ENCODE measurements around the gene ALDH18A1. TPM values are rescaled to one million over a fixed set of nuclear protein-coding genes. Genes with fewer than 3 reads are reported as not detected.

Gene ALDH18A1
- total and polyA plus RNA-seq, 2 experiments from 2014 or later, result 92.4 to 121 TPM

DNA sequence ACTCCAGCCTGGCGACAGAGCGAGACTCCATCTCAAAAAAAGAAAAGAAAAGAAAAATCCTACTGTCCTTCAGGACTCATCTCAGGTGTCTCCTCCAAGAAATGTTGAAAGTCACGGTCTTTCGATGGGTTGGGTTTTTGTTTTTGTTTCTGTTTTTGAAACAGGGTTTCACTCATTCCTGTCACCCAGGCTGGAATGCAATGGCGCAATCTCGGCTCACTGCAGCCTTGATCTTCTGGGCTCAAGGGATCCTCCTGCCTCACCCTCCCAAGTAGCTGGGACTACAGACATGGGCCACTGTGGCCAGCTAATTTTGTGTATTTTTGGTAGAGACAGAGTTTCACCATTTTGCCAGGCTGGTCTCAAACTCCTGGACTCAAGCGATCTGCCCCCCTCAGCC lies 92.2 kb downstream of the ALDH18A1 start:
- TF ChIP-seq EZH2phosphoT487 (IDR thresholded peaks at IDR 0.05; ENCODE audit: insufficient read depth, low read depth), result no peak
- no peak for TF ChIP-seq EZH2 (IDR thresholded peaks at IDR 0.05; ENCODE audit: insufficient read depth, poor library complexity, severe bottlenecking)
- Histone ChIP-seq H3K27me3 (replicated peaks; ENCODE audit: insufficient read depth) (no peaks in the 10 kb centered on the region), H3K4me1 (ENCODE audit: insufficient read depth) (no peaks in the 10 kb centered on the region), H2AFZ (no peak overlapping the region), H3K4me3 (no peak overlapping the region), H3K79me2 (ENCODE audit: insufficient read depth) (no peaks in the 10 kb centered on the region), H3F3A (ENCODE audit: insufficient read depth) (no peaks in the 10 kb centered on the region), H3K4me2 (ENCODE audit: unreplicated experiment) (no peak overlapping the region), H3K27ac (no peak overlapping the region), H3K36me3 (ENCODE audit: low read depth) (no peaks in the 10 kb centered on the region), H4K20me1 (ENCODE audit: insufficient read depth) (no peaks in the 10 kb centered on the region), H3K9me3 (ENCODE audit: low read depth) (no peaks in the 10 kb centered on the region), H3K9me2 (ENCODE audit: insufficient read depth) (no peaks in the 10 kb centered on the region), H3K9ac (no peak overlapping the region)
- 81 to 88% methylated on average over 7 of the region's 7 CpGs for WGBS, 2 experiments (ENCODE audit: low coverage in 1 of 2, low lambda C conversion rate in 2 of 2, missing lambda C conversion rate in 2 of 2)
- no peak for DNase-seq
- in situ Hi-C loops (cut with MboI), result no loop called here

GRCh38 chr10:95562341-95562965 lies 94.1 kb downstream of the ALDH18A1 start:
- Histone ChIP-seq H3K79me2 (ENCODE audit: insufficient read depth) (no peaks in the 10 kb centered on the region), H3K4me1 (ENCODE audit: insufficient read depth) (no peaks in the 10 kb centered on the region), H3K9me3 (ENCODE audit: low read depth) (no peaks in the 10 kb centered on the region), H3K9ac (no peak overlapping the region), H3K9me2 (ENCODE audit: insufficient read depth) (no peaks in the 10 kb centered on the region), H3F3A (ENCODE audit: insufficient read depth) (no peaks in the 10 kb centered on the region), H3K27me3 (replicated peaks; ENCODE audit: insufficient read depth) (0 out of 2 replicates have a peak, but pooled peaks cover 10% of the 10 kb centered on the region), H2AFZ (0 out of 2 replicates have a peak overlapping the region, but pooled peaks have one; percentile 61), H4K20me1 (ENCODE audit: insufficient read depth) (no peaks in the 10 kb centered on the region), H3K4me2 (ENCODE audit: unreplicated experiment) (no peak overlapping the region), H3K36me3 (ENCODE audit: low read depth) (no peaks in the 10 kb centered on the region), H3K27ac (no peak overlapping the region), H3K4me3 (no peak overlapping the region)
- in situ Hi-C loops (cut with MboI), result no loop called here
- WGBS, 2 experiments (ENCODE audit: low coverage in 1 of 2, low lambda C conversion rate in 2 of 2, missing lambda C conversion rate in 2 of 2), result 45 to 49% methylated on average over 7 of the region's 7 CpGs
- DNase-seq, result no peak
- TF ChIP-seq EZH2 (IDR thresholded peaks at IDR 0.05; ENCODE audit: insufficient read depth, poor library complexity, severe bottlenecking), result no peak
- no peak for TF ChIP-seq EZH2phosphoT487 (IDR thresholded peaks at IDR 0.05; ENCODE audit: insufficient read depth, low read depth)

DNA sequence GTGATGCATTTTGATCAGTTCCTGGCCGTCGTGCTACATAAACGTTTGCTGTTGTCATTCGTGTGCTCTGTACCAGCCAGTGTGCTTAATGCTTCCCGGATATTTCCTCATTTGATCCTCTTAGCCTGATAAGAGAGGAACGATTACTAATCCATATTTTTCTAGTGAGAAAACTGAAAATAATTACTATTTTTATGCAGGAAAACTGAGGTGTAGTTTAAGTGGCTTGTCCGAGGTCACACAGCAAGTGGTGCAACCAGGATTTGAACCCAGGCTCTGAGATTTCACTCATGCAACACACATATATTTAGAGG lies 94.7 kb downstream of the ALDH18A1 start:
- peak overlapping the region; percentile 41; the same call in 1 of the 2 replicates for H3K9ac ChIP-seq
- peak overlapping the region; percentile 69 for H3K4me2 ChIP-seq (ENCODE audit: unreplicated experiment)
- WGBS, 2 experiments (ENCODE audit: low coverage in 1 of 2, low lambda C conversion rate in 2 of 2, missing lambda C conversion rate in 2 of 2), result 41 to 47% methylated on average over 7 of the region's 7 CpGs
- H3F3A ChIP-seq (ENCODE audit: insufficient read depth), result no peaks in the 10 kb centered on the region
- H3K4me3 ChIP-seq, result peak overlapping the region; percentile 86
- no peak for DNase-seq
- H3K36me3 ChIP-seq (ENCODE audit: low read depth), result no peaks in the 10 kb centered on the region
- H3K27ac ChIP-seq, result no peak overlapping the region
- TF ChIP-seq EZH2phosphoT487 (IDR thresholded peaks at IDR 0.05; ENCODE audit: insufficient read depth, low read depth) (no peak), EZH2 (IDR thresholded peaks at IDR 0.05; ENCODE audit: insufficient read depth, poor library complexity, severe bottlenecking) (no peak)
- H4K20me1 ChIP-seq (ENCODE audit: insufficient read depth), result no peaks in the 10 kb centered on the region
- no peaks in the 10 kb centered on the region for H3K9me3 ChIP-seq (ENCODE audit: low read depth)
- H2AFZ ChIP-seq, result peak overlapping the region; percentile 61
- H3K79me2 ChIP-seq (ENCODE audit: insufficient read depth), result no peaks in the 10 kb centered on the region
- H3K9me2 ChIP-seq (ENCODE audit: insufficient read depth), result no peaks in the 10 kb centered on the region
- H3K27me3 ChIP-seq (replicated peaks; ENCODE audit: insufficient read depth), result 0 out of 2 replicates have a peak, but pooled peaks cover 10% of the 10 kb centered on the region
- in situ Hi-C loops (cut with MboI), result no loop called here
- H3K4me1 ChIP-seq (ENCODE audit: insufficient read depth), result no peaks in the 10 kb centered on the region

DNA sequence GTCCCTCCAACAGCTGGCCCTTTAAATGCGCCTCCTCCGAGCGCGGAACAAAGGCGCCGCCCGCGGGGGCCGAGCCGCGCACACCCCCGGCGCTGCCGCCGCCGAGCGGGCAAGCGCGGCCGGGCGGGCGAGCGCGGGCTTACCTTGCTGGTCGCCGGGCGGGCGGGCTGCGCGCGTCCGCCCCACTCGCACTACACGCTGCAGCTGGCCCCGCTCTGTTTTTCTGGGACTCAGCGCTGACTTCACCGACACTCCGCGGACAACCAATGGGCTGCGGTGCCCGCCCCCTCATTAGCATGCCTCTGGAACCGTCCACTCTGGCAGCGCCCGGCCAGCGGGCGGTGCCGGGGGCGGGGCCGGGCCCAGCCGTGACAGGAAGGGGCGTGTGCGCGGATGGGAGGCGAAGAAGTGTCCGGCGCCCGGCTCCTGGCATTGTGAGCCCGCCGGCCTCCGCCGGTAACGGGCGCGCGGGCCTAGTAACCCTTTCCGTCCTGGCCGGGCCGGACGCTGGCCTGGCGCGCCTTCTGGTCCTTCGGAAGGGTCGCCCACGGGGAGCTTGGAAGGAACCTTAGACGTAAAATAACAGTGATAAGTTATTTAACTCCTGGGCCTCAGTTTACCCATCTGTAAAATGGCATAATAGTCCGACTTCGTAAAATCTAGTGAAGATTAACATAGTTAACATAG lies 95.2 kb downstream of the ALDH18A1 start, which contains the start of gene SORBS1:
Gene SORBS1 (minus strand): TSS at position 195 of the 687 bp plus-strand sequence. CDS start 120,236 bp downstream, outside the sequence.
- Histone ChIP-seq H3K27ac (no peak within 1 kb of the TSS), H3K4me1 (ENCODE audit: insufficient read depth) (no peaks in the 10 kb centered on the region), H2AFZ (peak within 1 kb of the TSS; percentile 86), H3K4me3 (peak within 1 kb of the TSS; percentile 86), H3K4me2 (ENCODE audit: unreplicated experiment) (peak within 1 kb of the TSS; percentile 90), H3K27me3 (replicated peaks; ENCODE audit: insufficient read depth) (0 out of 2 replicates have a peak, but pooled peaks cover 10% of the 10 kb centered on the region), H4K20me1 (ENCODE audit: insufficient read depth) (no peaks in the 10 kb centered on the region), H3F3A (ENCODE audit: insufficient read depth) (no peaks in the 10 kb centered on the region), H3K9me2 (ENCODE audit: insufficient read depth) (no peaks in the 10 kb centered on the region), H3K9me3 (ENCODE audit: low read depth) (no peaks in the 10 kb centered on the region), H3K9ac (peak within 1 kb of the TSS; percentile 72), H3K36me3 (ENCODE audit: low read depth) (no peaks in the 10 kb centered on the region), H3K79me2 (ENCODE audit: insufficient read depth) (no peaks in the 10 kb centered on the region)
- in situ Hi-C loops (cut with MboI), result no loop called here
- WGBS, 2 experiments (ENCODE audit: low coverage in 1 of 2, low lambda C conversion rate in 2 of 2, missing lambda C conversion rate in 2 of 2), result 2 to 3% methylated on average over 47 to 57 of the region's 77 CpGs
- peak; percentile 98 for DNase-seq
- TF ChIP-seq EZH2 (IDR thresholded peaks at IDR 0.05; ENCODE audit: insufficient read depth, poor library complexity, severe bottlenecking), result no peak
- TF ChIP-seq EZH2phosphoT487 (IDR thresholded peaks at IDR 0.05; ENCODE audit: insufficient read depth, low read depth), result no peak
